A549 treated with GW870086 at 1 μM for 4 hours (cell line): ENCODE results near the gene PLK2. TPM values are rescaled to one million over a fixed set of nuclear protein-coding genes. Genes with fewer than 3 reads are reported as not detected.

ENCODE experiments used
- total RNA-seq: library from RNA; stranded (reverse); fragments of 200-300 nt; extraction: Qiagen RNA extraction; gene quantifications from 5 replicates; pipeline ENCODE4 v1.2.3, GENCODE V29; 2022; ENCODE audit warnings: low read depth

The PLK2 gene
- total RNA-seq, result 42.3 to 51.3 TPM (median 48.4 TPM) in 5 replicates

DNA sequence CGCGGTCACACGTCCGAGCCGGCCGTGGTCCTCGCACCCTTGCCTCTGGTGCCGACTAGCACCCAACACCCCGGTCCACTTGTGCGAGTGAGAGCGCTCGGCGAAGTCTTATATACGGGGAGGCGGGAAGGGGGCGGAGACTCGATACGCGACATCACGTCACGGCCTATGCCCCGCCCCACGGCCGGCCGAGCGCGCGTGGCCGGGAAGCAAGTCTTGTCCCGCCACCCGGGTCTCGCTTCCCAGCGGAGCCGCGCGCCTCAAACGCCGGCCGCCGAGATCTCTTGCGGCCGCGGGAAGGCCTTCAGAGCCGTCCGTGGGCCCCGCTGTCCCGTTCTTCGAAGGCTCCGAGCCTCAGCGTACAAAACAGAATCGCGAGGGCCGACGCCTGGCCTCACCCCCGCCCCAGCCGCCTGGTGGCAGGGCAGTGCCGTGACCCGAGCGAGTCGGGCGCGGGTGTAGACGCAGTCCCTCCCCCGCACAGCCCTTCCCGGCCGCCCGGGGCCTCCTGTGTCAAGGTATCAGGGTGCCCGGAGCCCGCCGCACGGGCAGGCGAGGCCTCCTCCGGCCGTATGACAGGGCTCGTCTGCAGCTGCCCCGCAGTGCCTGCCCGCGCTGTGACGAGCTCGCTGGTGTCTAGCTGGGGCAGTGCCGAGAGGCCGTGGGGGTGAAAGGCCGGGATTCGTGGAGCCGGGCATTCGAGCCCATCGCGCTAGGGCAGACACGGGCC lies at the start of gene PLK2:
PLK2 (minus strand) TSS at position 85 of the 730 bp plus-strand sequence. CDS start 127 bp downstream, outside the sequence.

DNA sequence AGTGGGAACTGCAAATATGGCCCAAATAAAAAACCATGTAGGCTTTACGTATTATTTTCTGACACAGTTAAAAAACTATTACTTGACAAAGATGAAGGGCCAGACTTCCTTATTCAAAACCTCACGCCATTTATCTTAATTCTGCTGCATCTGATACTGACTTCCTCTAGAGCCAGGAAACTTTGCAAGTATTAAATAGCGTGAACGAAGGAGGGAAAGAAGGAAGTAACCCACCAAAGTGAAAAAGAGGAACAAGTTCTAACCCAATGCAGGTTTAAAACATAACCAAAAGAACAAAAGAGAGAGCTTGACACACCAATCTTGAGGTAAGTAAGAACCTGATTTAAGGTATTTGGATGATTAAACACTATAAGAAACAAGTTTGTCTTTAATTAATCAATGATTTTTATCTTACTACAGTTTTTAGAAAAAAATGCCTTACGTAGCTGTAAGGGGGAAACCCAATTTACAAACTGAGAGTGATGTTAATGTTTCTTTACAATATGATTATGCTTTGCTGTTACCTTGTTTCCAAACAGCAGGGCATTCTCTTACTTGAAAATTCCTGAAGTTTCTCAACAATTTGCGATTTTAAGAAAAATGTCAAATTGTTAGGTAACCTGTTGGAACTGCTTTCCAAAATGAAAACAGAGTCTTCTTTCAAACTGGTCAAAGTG lies 31.5 kb upstream of the PLK2 start, which contains the start of gene GAPT:
GAPT (plus strand) TSS at position 220 of the 677 bp plus-strand sequence. CDS start 3,102 bp downstream, outside the sequence.

Other genes with a start within 250 kb of the PLK2 start
- gene GAPT, start 31.3 kb upstream of the PLK2 start, total RNA-seq, result not detected in 5 replicates
- gene RAB3C, start 123.0 kb upstream of the PLK2 start, total RNA-seq, result 0.23 TPM in 1 of 5 replicates, not detected in the others